ENCODE measurements around the gene DCAF5.
"Not testable (repeated sequence)": the region's sequence is repeated elsewhere in the genome, so short reads cannot be mapped to it uniquely, and the experiment has no call there.

DCAF5 gene

GRCh38 chr14:69042299-69042698 is 110.6 kb downstream of the DCAF5 start:
- DNase-seq (ENCODE audit: low spot score) = no peak

DNA sequence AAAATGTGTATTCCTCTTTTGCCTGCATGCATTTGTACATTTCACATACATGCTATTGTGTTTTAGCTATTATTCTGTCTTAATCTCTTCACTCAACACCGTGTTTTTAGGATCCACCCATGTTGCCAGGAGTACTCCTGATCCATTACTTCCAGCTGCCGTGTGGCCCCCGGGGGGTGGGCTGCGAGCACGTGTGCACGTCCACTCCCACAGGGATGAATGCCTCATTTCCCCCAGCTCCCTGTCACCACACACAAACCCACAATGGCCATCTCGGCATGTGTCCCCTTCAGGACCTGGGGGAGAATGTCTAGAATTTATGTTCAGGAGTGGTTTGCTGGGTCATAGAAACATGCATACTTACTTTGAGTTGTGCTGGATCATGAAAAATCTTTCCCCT is 111.1 kb downstream of the DCAF5 start:
- no peak for DNase-seq (ENCODE audit: low spot score)

DNA sequence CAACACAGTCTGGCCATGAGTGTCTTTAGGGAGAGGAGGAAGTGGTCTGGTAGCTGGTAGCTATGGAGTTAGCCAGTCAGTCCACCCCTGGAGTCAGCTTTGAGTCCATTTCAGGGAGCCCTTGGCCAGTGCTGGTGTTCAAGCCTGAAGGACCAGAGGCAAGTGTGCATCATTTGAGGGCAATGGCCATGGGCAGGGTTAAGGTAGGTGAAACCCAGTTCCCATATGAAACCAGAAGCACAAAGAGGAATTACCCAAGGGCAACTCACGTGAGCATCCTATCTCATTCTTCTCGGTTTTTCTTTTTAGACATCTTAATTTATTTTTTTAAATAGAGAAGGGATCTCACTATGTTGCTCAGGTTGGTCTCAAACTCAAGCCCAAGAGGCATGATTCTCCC is 112.6 kb downstream of the DCAF5 start:
- no peak for DNase-seq (ENCODE audit: low spot score)

- DNase-seq (ENCODE audit: low spot score) = no peak
Observed at GRCh38 chr14:69039288-69039628, 113.7 kb downstream of the DCAF5 start.

DNA sequence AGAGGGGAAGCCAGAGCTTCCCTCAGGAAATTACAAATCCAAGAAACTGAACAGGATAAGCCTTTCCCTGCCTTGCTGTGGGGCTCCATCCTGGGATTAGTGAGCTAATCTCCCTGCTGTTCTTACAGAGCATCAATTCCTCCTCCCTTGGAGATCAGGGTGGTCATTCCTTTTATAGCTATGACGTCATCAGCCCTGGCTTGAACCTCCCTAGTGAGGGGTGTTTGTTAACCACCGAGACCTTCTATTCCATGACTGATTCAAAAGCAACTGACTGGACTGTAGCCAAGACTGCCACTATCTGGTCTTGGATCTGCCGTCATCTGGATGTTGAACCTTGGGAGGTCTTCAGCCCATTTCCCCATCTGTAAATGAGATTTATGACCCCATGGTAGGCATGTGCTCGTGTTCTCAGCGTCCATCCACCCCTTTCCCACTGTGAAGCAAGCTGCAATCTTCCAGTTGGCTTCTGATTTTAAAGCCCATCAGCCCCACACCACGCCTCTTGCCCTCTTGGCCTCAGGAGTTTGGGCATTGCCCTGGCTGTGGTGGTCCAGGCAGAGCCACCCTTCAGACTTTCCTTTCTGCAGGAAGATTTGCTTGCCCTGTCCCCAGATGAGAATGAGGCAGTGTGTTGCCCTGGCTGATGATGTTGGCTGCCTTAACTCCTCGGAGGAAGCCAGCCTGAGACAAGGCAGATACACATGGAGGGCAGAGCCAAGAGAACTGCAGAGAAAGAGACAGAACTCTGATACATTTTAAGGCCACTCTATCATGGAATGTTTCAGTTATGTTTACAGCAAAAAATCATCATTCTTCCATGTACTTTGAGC is 114.2 kb downstream of the DCAF5 start:
- DNase-seq (ENCODE audit: low spot score) = no peak

- DNase-seq (ENCODE audit: low spot score) = no peak
Observed at GRCh38 chr14:69037790-69038454, 115.0 kb downstream of the DCAF5 start.

GRCh38 chr14:69036757-69037506 is 116.0 kb downstream of the DCAF5 start:
- no peak for DNase-seq (ENCODE audit: low spot score)

GRCh38 chr14:69034612-69035262 is 118.2 kb downstream of the DCAF5 start:
- DNase-seq (ENCODE audit: low spot score) = no peak

DNA sequence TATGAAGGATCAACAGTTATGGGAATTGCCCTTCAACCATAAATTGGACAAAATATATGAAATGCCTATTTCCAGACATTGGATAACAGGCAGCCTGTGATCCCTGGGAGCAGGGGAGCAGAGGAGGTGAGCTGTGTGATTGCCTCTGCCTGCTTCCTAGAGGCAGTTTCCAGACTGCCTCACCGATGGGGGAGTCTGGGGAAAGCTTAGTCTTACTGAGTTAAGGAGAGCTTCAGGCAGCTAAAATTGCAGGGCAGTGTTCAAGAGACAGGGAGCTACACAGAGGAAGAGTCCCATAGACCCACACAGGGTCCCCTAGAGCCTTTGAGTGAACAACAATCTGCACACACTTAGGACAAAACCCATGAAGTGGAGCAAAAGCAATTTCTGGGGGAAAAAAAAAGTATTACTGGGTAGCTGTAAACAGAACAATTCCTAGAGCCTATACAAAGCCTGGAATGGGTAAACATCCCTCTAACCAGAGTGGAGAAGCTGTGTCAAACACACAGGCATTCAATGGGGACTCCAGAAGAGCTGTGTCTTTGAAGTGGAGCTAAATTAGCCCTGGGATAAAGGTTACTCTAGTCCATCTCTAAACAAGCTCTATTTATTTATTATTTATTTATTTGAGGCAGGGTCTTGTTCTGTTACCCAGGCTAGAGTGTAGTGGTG is 125.5 kb downstream of the DCAF5 start:
- no peak for DNase-seq (ENCODE audit: low spot score)

GRCh38 chr14:69023035-69023434 is 129.9 kb downstream of the DCAF5 start:
- DNase-seq (ENCODE audit: low spot score) = no peak

- DNase-seq (ENCODE audit: low spot score) = not testable (repeated sequence)
Observed at GRCh38 chr14:69022093-69022492, 130.8 kb downstream of the DCAF5 start.

GRCh38 chr14:69017706-69018105 is 135.2 kb downstream of the DCAF5 start:
- no peak for DNase-seq (ENCODE audit: low spot score)

DNA sequence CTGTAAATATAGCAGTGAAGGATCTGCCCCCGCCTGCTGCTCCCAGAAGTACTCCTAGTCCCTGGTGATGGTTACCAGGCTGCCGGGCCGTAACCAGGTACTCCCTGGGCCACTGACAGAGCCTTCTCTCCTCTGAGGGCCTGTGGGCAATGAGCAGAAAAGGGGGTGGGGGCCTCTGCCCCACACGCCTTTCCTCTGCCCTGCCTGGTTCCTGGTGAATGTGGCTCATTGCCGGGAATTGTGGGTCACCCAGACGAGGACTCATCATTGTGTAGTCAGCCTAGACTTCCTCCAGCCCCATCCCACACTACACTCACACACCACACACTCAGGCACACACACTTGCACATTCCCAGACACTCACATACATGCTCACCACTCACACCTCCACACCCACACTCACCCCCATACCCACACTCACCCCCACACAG is 138.1 kb downstream of the DCAF5 start:
- DNase-seq (ENCODE audit: low spot score) = no peak

DNA sequence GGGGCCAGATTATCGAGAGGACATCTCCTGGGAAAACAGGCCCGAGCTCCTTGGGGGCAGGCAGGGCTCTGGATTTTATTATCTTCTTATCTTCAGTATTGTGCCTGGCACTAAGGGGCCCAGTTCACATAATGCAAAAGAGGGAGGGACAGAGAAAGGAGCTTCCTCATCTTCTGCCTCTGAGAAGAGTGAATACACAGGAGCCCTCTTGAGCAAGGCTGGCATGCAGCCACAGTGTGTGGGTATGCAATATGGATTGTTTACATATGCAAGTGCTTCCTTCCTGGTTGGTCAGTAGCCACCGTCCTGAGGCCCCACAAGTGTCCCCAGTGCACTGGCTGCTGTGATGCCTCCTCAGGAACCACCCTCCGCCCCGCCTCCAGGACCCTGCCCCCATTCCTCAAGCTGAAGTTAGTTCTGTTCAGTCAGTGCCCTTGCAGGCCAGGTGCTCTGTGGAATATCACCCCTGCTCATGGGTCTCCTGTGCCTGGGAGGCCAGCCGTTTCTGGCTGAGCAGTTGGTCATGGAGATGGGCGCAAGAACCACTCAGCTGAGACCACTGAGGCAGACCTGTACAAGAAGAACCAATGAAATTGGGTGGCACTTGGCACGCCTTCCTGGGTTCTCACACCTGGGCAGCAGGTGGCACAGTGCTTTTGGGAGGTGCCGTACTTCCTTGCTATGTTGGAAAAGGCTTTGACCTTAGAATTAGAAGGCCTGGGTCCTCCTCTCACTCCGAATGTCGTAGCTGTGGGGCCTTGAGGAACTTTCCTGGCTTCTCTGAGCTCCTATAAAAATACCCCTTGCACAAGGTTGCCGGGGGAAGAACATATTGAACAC is 138.8 kb downstream of the DCAF5 start:
- no peak for DNase-seq (ENCODE audit: low spot score)

GRCh38 chr14:69012256-69012953 is 140.5 kb downstream of the DCAF5 start:
- no peak for DNase-seq (ENCODE audit: low spot score)

GRCh38 chr14:69010648-69011047 is 142.3 kb downstream of the DCAF5 start:
- DNase-seq (ENCODE audit: low spot score) = no peak

DNA sequence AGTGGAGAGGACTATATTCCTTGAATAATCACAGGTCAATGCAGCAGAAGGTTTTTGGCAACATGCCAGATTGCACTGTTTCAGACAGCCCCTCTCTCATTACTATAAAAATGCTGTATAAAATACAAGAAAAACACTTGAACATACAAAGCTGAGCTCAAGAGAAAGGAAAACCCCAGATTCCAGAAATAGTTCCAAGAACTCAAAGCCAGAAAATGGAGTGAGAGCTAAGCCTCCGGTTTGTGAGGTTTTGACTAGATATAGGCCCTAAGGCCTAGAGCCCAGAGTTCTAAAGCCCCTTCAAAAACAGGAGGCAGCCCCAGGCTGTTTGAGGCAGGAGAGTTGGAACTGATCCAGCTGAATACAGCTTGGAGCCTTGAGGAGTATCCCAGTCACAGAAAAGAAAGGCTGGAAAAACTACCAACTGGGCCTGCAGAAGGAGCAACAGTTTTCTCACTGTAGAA is 144.5 kb downstream of the DCAF5 start:
- DNase-seq (ENCODE audit: low spot score) = no peak

- no peak for DNase-seq (ENCODE audit: low spot score)
Observed at GRCh38 chr14:69006346-69006745, 146.6 kb downstream of the DCAF5 start.

- DNase-seq (ENCODE audit: low spot score) = no peak
Observed at GRCh38 chr14:69005432-69006148, 147.3 kb downstream of the DCAF5 start.
